Astrocyte of the hippocampus (primary cell): ENCODE results near the gene FJX1.

Experiments
- DNase-seq: peaks from one replicate; pipeline ENCODE4 v3.0.0; 2011; ENCODE audit warnings: low read depth, low spot score

The FJX1 gene

DNA sequence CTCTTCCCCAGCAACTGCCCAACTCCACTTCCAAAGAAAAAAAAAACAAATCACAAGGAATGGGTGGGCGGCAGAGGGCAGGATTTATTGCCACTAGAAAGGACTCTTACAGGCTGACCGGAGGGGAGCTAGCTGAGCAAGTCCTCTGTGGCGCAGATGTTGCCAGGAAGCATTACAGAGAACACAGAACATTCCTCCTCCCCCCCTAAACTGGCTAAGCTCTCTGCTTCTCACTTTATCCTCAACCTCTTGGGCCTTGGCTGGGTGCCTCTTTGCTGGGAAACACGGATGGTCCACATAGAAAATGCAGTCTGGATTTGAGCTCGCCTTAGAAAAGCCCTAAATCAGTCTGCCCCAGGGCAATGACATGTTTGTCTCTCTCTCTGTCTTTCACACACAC lies 12.6 kb upstream of the FJX1 start:
- DNase-seq: no peak

DNA sequence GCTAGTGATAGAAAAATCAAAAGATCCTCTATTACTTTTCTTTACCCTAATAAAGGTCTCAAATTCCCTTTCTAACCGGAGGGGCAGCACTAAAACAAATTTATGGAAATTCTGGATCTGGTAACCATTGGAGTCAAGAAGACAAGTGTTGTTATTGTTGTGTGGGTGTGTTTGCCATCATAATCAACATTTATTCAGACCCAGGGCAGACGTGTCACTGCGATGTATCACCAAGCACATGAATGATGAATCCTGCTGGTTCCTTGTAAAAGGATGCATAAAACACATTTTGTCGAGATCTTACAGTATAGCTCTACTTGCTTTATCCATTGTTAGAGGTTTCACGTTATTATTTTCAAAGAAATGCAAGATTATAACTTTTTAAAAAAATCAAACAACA lies 12.1 kb upstream of the FJX1 start:
- DNase-seq: no peak

DNA sequence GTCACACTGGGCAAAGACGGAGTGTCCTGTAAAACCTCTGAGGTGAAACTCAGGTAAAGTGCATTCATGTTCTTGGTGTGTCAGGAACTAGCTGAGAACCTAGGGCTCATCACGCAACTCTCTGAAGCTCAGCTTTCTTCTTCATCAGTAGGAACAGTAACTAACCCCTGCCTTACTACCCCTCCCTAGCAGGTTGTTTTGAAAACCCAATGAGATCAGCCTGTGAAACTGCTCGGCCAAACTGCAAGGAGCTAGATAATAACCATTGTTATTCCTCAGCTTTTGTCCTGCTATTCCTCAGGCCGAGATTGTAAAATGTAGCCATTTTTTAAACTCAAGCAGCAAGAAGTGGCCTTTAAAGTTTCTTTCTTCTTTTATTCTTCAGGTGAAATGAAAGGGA lies 9.8 kb upstream of the FJX1 start:
- no peak for DNase-seq

DNA sequence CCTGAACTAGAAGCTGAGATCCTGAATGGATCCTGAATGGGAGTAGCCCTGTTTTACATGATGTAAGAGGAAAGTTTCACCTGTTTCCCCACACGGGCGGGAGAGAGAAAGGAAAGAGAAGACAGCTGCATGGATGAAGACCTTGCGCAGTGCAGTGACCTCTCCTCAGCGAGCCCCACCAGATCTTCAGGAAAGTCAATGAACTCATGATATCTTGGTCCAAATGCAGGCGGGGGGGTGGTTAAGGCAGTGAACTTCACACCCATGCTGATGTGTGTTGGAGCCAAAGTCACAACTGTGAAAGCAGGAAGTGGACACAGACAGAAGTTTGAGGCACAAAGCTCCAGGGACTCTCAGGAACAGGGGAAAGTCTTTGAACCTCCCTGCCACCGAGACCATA lies 8.6 kb upstream of the FJX1 start:
- DNase-seq: no peak

DNA sequence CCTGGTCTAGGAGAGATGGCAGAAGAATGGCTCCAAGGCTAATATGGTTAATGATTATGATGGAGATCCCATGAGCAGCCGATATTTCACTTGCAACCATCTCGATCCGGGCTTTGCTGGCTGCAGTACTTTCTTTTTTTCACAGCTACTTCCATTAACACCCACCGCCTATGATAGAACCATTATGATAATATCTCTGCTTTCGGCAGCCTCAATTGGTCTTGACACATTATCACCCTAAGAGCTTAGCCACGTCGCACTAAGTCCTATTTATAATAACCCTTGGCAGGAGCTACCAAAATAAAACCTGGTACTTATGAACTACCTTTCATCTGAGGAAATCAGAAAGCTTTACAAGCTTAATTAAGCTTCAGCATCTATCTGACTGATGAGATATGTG lies 7.6 kb upstream of the FJX1 start:
- no peak for DNase-seq

DNA sequence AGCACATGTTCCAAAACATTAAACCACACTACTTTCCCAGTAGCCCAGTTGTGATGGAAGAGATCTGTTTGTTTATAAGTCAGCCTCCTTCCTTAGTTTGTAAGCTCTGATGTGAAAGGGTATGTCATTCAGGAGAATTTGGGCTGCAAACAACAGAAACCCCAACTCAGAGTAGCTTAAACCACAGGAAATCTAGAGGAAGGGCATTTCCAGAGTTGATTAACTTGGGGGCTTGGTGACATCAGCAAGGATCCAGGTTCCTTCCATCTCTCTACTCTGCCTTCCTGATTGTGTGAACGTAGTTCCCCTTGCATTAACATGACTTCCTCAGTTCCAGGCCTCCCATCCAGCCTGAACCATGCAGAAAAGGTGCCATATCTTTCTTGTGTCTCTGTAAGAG lies 6.5 kb upstream of the FJX1 start:
- no peak for DNase-seq

DNA sequence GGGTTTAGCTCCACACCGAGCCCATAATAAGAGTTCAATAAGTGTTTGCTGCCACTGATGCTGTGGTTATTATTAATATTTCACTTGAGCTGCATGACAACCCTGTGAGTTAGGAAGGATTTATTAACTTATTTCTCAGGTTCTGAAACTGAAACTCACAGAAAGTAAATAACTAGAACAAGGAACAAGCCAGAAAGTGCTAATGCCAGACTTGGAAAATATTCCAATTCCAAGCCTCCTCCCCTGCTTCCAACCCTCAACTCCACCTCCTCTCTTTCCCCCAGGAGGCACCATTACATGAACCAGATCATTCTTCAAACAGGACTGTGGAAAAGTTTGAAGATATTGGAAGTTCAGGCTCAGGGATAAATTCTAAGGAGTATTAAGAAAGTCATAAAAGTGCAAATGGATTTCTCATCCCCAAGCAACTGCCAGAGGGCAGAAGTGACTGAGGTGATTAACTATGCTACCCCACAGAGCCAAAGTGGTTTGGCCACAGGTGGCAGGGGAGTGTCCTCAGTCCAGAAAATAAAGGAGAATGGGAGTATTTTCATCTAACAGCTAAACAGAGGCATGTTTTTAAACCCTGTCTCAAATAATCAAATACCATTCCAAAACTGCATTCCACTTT lies 3.2 kb upstream of the FJX1 start:
- DNase-seq: peak; percentile 47

DNA sequence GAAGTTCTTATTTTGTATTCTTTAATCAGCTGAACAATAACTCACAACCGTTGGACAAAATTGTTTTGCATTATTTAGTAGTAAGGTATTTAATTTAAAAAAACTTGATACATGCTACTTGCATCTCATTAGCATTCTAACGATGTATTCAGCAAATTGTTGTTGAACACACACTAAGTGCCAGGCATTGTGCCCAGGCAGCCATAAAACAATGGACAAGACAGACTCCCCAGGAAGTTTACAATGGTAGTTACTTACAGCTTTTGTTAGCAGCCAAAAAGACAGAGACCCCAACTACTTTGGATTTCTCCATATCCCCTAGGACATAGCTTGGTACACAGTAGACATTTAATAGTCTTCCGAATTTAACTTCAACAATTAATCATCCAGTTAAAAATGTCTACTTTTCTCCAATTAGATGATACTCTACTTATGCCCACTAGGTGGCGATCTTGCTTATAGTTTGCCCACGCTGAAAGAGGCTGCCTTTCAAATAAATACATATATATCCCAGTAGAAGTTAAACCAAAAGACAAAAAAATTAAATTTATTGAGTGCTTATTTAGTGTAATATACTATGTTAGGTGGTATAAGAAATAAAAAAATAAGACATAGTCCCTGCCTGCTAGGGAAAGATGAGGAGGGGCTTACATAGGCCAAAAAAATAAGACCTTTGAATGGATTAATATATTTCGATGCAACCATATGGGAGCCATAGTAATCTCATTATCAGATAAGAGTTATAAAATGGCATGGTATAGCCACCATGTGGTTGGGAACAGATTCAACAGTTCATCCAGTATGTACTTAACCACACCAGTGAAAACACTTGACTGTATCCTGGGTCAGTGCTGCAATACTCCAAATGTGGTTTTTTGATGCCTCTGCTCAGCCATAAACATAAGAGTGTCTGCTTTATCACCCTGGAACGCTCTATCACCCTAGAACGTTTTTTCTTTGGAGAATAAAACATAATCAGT lies 2.0 kb upstream of the FJX1 start:
- peak; percentile 77 for DNase-seq

DNA sequence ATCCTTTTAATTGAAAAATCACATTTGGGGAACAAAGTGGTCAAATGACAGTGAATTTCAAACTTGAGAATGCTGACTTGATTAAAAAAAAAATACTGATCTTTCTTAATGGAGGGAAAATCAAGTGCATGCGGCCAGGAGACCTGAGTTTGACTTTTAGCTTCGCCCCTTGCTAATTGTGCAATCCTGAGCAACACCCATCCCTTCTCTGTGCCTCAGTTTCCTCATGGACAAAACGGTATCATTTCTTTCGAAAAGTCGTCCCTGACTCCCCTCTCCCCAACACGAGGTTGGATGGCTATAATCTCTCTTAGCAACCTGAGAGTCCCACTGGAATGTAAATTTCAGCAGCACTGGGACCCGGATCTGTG lies 959 bp upstream of the FJX1 start:
- DNase-seq: no peak

DNA sequence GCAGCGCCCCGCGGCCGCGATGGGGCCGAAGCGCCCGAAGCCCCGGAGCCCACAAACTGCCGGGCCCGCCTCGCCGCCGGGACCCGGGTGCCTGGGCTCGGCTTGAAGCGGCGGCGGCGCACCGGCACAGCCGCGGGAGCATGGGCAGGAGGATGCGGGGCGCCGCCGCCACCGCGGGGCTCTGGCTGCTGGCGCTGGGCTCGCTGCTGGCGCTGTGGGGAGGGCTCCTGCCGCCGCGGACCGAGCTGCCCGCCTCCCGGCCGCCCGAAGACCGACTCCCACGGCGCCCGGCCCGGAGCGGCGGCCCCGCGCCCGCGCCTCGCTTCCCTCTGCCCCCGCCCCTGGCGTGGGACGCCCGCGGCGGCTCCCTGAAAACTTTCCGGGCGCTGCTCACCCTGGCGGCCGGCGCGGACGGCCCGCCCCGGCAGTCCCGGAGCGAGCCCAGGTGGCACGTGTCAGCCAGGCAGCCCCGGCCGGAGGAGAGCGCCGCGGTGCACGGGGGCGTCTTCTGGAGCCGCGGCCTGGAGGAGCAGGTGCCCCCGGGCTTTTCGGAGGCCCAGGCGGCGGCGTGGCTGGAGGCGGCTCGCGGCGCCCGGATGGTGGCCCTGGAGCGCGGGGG lies 346 bp downstream of the FJX1 start:
- DNase-seq: peak; percentile 74

DNA sequence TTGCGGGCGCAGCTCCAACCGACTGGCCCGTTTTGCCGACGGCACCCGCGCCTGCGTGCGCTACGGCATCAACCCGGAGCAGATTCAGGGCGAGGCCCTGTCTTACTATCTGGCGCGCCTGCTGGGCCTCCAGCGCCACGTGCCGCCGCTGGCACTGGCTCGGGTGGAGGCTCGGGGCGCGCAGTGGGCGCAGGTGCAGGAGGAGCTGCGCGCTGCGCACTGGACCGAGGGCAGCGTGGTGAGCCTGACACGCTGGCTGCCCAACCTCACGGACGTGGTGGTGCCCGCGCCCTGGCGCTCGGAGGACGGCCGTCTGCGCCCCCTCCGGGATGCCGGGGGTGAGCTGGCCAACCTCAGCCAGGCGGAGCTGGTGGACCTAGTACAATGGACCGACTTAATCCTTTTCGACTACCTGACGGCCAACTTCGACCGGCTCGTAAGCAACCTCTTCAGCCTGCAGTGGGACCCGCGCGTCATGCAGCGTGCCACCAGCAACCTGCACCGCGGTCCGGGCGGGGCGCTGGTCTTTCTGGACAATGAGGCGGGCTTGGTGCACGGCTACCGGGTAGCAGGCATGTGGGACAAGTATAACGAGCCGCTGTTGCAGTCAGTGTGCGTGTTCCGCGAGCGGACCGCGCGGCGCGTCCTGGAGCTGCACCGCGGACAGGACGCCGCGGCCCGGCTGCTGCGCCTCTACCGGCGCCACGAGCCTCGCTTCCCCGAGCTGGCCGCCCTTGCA lies 1.0 kb downstream of the FJX1 start:
- peak; percentile 74 for DNase-seq

DNA sequence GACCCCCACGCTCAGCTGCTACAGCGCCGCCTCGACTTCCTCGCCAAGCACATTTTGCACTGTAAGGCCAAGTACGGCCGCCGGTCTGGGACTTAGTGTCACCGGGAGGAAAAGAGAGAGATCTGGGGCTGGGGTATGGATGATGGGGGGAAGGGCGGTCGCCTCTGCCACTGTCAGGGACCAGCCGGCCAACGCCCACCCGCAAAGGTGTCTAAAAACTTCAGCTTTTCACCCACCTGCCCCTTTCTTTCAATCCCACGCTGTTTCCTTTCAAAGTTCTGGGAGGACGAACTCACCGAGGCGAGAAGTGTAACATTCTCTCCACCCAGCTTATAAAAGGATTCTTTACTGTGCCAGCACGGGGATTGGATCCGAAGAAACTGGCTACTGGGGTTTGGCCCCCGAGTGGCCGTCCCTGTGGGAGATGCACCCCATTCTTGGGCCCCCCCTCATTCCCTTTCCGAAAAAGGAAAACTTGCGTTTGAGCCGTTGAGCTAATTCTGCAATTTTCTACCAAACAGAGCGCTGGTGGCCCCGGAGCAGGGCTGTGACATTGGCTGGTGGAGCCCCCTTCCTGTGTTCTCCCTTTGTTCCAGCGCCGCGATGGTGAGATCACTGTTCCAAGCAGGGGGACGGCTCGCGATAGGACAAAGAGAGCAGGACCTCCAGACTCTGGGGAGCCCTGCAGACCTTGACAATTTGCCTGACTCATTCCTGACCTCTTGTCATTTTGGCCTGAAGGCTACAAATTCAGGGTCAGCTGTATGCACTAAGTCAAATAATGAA lies 1.8 kb downstream of the FJX1 start:
- peak; percentile 79 for DNase-seq

DNA sequence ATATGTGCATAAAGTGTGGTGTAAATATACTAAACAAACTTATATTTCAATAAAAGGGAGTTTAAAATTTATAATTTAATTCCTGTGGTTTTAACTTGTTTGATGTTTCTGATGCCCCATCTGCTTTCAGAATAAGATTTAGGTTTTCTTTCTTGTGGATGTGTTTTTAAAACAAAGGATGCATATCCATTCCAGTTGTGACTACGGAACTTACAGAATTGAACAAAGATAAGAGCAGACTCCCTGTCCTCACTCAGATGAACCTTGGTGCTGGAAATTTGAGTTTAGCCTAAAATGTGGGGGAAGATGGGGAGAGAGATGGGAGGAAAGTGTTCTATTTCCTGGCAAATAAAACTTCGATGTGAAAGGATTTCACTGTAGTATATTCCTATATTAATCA lies 2.5 kb downstream of the FJX1 start:
- DNase-seq: no peak

DNA sequence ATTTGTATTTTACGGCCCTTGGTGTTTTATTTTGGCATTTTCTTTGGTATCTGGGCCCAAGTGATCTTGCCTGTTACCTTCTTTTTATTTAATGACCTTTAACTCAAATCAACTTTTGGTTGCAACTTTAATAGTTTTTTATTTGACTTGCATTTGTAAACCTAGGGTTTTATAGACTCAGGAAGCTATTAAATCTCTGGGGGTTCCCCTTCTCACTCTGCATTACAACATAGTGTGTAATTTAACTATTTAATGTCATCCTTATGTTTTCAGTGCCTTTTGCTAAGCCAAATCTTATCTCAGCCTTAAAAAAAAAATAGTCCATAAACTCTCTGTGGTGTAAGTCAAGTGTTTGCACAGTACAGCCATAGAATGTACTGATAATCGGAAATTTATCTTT lies 3.4 kb downstream of the FJX1 start:
- no peak for DNase-seq

DNA sequence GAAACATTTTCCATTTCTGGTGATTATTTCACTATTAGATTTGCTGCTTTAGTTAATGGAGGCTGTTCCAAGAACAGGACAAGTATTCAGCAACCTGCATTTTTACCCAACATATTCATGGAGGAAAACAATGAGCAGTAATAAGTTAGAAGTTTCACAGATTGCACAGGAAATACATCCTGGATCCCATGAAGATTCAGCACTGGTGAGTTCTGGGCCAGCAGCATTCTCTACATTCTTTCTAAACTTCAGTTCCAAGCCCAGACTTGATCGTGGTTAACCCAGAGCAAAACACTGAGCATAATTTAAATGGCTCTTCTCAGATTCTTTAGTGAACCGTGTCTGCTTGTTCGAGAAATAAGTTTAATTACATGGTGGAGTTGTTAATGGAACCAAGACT lies 3.8 kb downstream of the FJX1 start:
- DNase-seq: peak; percentile 89

DNA sequence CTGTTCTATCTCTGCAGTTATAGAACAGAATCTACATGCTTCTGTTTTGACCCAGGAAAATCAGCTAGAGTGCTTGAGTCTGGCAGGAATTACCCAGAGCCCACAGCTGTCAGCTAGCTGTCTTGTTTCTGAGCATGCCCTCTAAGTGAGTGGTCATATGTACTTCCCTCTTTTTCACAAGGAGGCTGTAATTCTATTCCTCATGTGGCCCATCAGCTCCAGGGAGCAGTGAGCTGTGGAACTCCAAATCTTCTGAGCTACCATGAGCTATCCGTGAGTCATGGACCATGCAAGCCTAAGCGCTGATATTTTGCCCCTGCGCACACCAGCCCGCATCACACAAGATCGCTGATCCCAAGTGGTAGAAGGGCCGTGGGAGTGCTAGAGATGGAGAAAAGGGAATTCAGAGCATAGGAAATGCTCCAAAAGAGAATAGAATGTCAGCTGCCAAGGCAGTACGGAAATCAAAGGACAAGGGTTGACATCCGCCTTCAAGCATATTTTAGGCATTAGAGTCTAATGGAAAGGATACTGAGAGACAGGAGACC lies 5.4 kb downstream of the FJX1 start:
- DNase-seq: peak; percentile 65

DNA sequence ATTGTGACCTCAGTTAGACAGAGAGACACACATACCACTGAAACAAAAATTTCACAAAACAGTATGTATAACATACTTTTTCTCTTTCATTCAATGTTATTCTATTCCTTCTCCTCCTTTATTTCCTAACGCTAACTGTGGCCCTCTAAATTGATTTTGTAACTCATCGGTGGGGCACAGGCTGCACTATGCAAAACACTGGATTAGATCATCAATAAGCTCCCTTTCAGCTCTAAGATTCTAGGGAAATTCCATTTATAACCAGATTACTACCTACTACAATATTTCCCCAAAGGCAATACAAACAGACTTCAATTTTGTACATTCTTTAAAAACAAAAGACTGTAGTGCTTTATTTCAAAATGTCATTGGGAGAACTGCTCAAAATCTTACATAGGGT lies 6.1 kb downstream of the FJX1 start:
- no peak for DNase-seq

DNA sequence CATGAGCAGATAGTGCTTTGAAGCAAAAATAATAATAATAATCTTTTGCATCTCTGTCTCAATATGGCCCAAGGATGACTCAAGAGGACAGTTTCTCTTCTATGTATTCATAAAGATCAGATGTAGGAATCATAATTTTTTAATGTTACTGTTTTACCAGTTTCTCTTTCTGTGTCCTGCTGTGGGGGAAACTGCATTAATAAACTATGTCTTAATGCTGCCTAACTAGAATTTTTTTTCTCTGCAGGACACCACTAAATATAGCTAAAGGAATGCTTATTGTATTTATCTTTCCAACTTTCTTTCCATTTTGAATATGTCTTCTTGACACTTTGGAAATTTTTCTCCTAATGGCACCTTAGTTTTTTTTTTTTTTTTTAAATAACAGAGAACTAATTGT lies 6.5 kb downstream of the FJX1 start:
- DNase-seq: no peak

DNA sequence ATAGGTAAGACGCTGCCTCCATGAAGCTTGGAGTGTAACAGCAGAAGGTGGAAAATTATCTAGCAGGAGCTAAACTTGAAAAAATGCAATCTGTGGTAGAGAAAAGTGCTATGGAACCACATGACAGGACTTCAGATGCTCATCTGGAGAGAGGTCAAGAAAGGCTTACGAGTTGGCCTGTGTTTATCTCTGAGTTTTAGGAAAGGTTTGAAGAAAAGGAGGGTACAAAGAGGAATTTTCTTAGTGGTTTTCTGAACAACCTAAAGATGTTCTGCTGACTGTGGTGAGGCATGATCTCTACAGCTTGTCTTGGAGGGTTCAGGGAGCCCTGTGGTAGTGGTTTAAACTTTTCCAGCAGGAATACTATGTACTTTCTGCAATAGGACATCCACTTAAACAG lies 8.2 kb downstream of the FJX1 start:
- DNase-seq: no peak

DNA sequence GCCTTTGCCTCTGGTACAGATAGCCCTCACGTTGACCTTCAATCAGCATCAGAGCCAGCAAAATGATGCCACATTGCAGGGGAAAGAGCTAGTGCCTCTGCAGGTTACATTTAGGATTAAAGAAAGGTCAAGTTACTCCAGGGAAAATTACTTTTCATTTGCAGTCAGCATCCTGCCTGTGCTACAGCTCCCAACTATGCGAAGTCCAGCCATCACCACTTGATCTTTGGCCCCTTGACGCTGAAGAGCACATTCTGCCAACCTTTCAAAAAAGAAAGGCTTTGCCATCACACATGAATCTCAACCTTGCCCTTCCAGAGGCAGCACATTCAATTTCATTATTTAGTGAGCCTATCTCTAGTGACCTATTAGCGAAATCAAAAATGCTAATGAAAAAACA lies 11.3 kb downstream of the FJX1 start:
- DNase-seq: no peak

DNA sequence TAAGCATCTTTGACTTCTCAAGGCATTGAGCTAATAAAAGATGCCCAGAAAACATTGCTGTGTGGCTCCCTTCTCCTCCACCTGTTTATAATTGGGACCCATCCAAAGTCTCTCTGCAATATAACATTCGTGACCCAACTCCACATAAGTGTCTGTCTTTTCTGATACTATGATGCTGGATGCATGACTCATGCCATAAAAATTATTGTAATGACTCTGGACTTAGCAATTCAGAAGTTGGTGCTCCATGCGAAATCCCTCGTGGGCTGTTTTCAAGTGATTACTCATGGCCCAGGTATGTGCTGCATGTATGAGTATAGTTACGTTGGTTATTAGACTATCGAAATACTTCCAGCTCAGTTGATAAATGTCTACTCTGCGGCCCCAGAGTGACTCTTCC lies 11.7 kb downstream of the FJX1 start:
- DNase-seq: peak; percentile 96
